ENCODE results near the gene CNIH2. TPM values are rescaled to one million over a fixed set of nuclear protein-coding genes. Genes with fewer than 3 reads are reported as not detected.

The CNIH2 gene
- total RNA-seq, 3 donors from 2014 or later (not counting 1 experiment from before 2014, with no cell fraction given), result 6.3 to 8.8 (median 7.1) TPM

DNA sequence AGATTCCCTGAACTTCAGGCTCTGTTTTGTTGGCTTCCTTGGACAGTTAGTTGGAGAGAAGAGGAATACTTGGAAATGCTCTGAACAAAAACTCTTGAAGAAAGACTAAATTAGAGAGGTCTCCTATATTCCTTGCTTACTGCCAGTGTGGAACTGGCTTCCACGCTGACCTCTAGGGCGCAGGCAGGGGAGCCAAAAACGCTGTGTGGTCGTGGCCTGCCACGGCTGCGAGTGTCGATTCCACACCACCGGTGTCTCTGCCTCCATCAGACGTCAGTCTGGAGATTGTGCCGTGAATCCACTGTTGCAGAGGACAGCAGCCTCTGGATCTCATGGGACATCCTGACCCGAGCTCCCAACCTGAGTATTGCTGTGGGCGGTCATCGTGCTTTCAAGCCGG is 47.0 kb upstream of the CNIH2 start:
- no peaks in the 10 kb centered on the region for H3K27me3 Mint-ChIP-seq (ENCODE audit: low read depth in 2 of 2)

DNA sequence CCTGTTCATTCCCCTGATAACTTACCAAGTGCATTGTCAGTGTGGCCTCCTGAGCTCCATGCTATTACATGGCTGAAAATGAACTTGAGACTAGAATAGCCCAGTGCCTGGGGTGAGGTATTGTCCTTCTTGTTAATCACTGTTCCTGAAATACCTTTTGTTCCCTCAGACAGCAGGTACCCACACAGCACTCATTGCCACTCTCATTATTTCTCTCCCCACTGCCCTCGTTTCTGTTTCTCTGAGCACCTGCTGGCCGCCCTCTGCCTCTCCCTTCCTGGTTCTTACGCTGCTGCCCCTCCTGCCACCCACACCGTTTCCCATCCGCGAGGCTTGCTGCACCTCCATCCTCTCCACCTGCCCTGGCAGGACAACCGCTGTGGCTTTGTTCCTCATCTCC is 46.4 kb upstream of the CNIH2 start:
- Histone ChIP-seq H3K9me3 (ENCODE audit: control insufficient read depth, insufficient read depth, low read length) (no peaks in the 10 kb centered on the region), H3K4me1 (ENCODE audit: control insufficient read depth, insufficient read depth, low read length) (peaks cover 2% of the 10 kb centered on the region), H3K27me3 (ENCODE audit: control insufficient read depth, insufficient read depth, low read length) (no peaks in the 10 kb centered on the region), H3K27ac (ENCODE audit: low read length) (no peak overlapping the region), H3K36me3 (ENCODE audit: control insufficient read depth, insufficient read depth, low read length) (peaks cover 88% of the 10 kb centered on the region), H3K4me3 (ENCODE audit: low read length) (no peak overlapping the region)
- 94% methylated on average over 7 of the region's 7 CpGs for WGBS (ENCODE audit: insufficient coverage)
- peaks cover 13% of the 10 kb centered on the region for H3K36me3 Mint-ChIP-seq
- TF ChIP-seq, protein P1, sequence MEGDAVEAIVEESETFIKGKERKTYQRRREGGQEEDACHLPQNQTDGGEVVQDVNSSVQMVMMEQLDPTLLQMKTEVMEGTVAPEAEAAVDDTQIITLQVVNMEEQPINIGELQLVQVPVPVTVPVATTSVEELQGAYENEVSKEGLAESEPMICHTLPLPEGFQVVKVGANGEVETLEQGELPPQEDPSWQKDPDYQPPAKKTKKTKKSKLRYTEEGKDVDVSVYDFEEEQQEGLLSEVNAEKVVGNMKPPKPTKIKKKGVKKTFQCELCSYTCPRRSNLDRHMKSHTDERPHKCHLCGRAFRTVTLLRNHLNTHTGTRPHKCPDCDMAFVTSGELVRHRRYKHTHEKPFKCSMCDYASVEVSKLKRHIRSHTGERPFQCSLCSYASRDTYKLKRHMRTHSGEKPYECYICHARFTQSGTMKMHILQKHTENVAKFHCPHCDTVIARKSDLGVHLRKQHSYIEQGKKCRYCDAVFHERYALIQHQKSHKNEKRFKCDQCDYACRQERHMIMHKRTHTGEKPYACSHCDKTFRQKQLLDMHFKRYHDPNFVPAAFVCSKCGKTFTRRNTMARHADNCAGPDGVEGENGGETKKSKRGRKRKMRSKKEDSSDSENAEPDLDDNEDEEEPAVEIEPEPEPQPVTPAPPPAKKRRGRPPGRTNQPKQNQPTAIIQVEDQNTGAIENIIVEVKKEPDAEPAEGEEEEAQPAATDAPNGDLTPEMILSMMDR (IDR thresholded peaks at IDR 0.05), result no peak
- no peak overlapping the region for H3K27ac Mint-ChIP-seq
- ATAC-seq, result no peak
- no peak for DNase-seq
- H3K4me1 Mint-ChIP-seq, result no peaks in the 10 kb centered on the region
- H3K27me3 Mint-ChIP-seq (ENCODE audit: low read depth in 2 of 2), result no peaks in the 10 kb centered on the region
- no peak overlapping the region for H3K4me3 Mint-ChIP-seq
- H3K9me3 Mint-ChIP-seq, result no peaks in the 10 kb centered on the region
- intact Hi-C loops (cut with micrococcal nuclease), result no loop called here

More for the DNA sequence above, 47.0 kb upstream of the CNIH2 start:
- Mint-ChIP-seq H3K36me3 (peaks cover 13% of the 10 kb centered on the region), H3K9me3 (no peaks in the 10 kb centered on the region), H3K4me1 (no peaks in the 10 kb centered on the region), H3K27ac (no peak overlapping the region), H3K4me3 (no peak overlapping the region)
- TF ChIP-seq, protein P1 (IDR thresholded peaks at IDR 0.05), result no peak
- Histone ChIP-seq H3K36me3 (ENCODE audit: control insufficient read depth, insufficient read depth, low read length) (peaks cover 85% of the 10 kb centered on the region), H3K27ac (ENCODE audit: low read length) (no peak overlapping the region), H3K9me3 (ENCODE audit: control insufficient read depth, insufficient read depth, low read length) (no peaks in the 10 kb centered on the region), H3K27me3 (ENCODE audit: control insufficient read depth, insufficient read depth, low read length) (no peaks in the 10 kb centered on the region), H3K4me3 (ENCODE audit: low read length) (no peak overlapping the region), H3K4me1 (ENCODE audit: control insufficient read depth, insufficient read depth, low read length) (no peaks in the 10 kb centered on the region)
- ATAC-seq (no peak), DNase-seq (no peak)
- WGBS (ENCODE audit: insufficient coverage), result 94% methylated on average over 14 of the region's 14 CpGs
- intact Hi-C loops (cut with micrococcal nuclease), result no loop called here

DNA sequence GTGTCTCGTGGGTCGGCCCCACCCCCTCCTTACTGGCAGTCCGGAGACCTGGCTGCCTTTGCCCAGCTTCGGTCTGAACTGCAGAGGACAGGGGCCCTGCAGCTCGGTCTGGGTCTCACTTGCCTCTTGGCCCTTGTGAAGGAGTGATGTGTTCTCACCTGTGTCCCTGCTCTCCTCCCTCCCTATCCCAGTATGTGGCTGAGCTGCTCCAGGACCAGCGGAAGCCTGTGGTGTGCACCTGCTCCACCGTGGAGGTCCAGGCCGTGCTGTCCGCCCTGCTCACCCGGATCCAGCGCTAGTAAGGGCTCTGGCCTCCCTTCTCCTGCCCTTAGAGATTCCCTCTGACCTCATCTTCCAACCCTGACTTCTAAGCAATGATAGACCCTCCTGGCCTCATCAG is 45.2 kb upstream of the CNIH2 start:
- H3K4me3 ChIP-seq (ENCODE audit: low read length), result no peak overlapping the region
- ATAC-seq (no peak), DNase-seq (no peak)
- Mint-ChIP-seq H3K27me3 (ENCODE audit: low read depth in 2 of 2) (no peaks in the 10 kb centered on the region), H3K27ac (peak overlapping the region in 1 of 2 donors; percentile 36), H3K4me1 (peaks cover 9% of the 10 kb centered on the region in 2 donors), H3K9me3 (no peaks in the 10 kb centered on the region), H3K36me3 (peaks cover 13% of the 10 kb centered on the region), H3K4me3 (no peak overlapping the region)
- peaks cover 14% of the 10 kb centered on the region for H3K4me1 ChIP-seq (ENCODE audit: control insufficient read depth, insufficient read depth, low read length)
- WGBS (ENCODE audit: insufficient coverage), result 97% methylated on average over 11 of the region's 11 CpGs
- TF ChIP-seq, protein P1 (IDR thresholded peaks at IDR 0.05), result no peak
- no peaks in the 10 kb centered on the region for H3K27me3 ChIP-seq (ENCODE audit: control insufficient read depth, insufficient read depth, low read length)
- H3K36me3 ChIP-seq (ENCODE audit: control insufficient read depth, insufficient read depth, low read length), result peaks cover 80% of the 10 kb centered on the region
- no peaks in the 10 kb centered on the region for H3K9me3 ChIP-seq (ENCODE audit: control insufficient read depth, insufficient read depth, low read length)
- H3K27ac ChIP-seq (ENCODE audit: low read length), result no peak overlapping the region
- intact Hi-C loops (cut with micrococcal nuclease), result loop anchor here (2.0 kb wide), 1 partner anchor 16 kb away; no protein-coding TSS in a partner anchor

DNA sequence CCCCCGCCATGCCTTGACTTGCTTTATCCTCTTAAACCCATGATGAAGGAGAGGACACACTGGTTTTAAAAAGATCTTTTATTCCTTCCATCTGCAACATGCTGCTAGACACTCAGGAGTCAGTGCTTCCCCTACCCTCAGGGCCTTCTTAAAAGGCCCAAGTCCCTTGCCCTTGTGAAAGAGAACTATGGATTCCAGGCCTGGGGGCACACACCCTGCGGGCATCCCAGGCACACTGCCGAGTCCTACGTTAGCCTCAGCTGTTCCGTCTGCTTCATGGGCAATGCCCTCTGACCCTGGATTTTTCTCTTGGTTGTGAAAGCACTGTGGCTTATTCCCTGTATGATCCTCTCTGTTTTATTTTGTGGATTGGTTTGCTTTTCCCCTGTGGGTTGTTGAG is 44.7 kb upstream of the CNIH2 start:
- Histone ChIP-seq H3K27ac (ENCODE audit: low read length) (no peak overlapping the region), H3K9me3 (ENCODE audit: control insufficient read depth, insufficient read depth, low read length) (no peaks in the 10 kb centered on the region), H3K36me3 (ENCODE audit: control insufficient read depth, insufficient read depth, low read length) (peaks cover 78% of the 10 kb centered on the region), H3K4me1 (ENCODE audit: control insufficient read depth, insufficient read depth, low read length) (peaks cover 19% of the 10 kb centered on the region), H3K4me3 (ENCODE audit: low read length) (no peak overlapping the region), H3K27me3 (ENCODE audit: control insufficient read depth, insufficient read depth, low read length) (no peaks in the 10 kb centered on the region)
- ATAC-seq (no peak), DNase-seq (no peak)
- H3K4me3 Mint-ChIP-seq, result no peak overlapping the region
- peak overlapping the region in 1 of 2 donors; percentile 36 for H3K27ac Mint-ChIP-seq
- no peaks in the 10 kb centered on the region for H3K27me3 Mint-ChIP-seq (ENCODE audit: low read depth in 2 of 2)
- H3K36me3 Mint-ChIP-seq, result peaks cover 13% of the 10 kb centered on the region
- H3K4me1 Mint-ChIP-seq, result peaks cover 14% of the 10 kb centered on the region in 2 donors
- over 99% methylated on average over 5 of the region's 5 CpGs for WGBS (ENCODE audit: insufficient coverage)
- intact Hi-C loops (cut with micrococcal nuclease), result loop anchor here (2.0 kb wide), 1 partner anchor 16 kb away; no protein-coding TSS in a partner anchor
- TF ChIP-seq, protein P1 (IDR thresholded peaks at IDR 0.05), result no peak
- H3K9me3 Mint-ChIP-seq, result no peaks in the 10 kb centered on the region

Measured in natural killer cell (primary cell).